ENCODE measurements around the gene NKD2.
"Not testable (repeated sequence)": the region's sequence is repeated elsewhere in the genome, so short reads cannot be mapped to it uniquely, and the experiment has no call there.

Gene NKD2

GRCh38 chr5:1058083-1058945 is 49.7 kb downstream of the NKD2 start:
- no peak for DNase-seq (ENCODE audit: low spot score)

- DNase-seq (ENCODE audit: low spot score): no peak
Observed at GRCh38 chr5:1058988-1059883, 50.6 kb downstream of the NKD2 start.

DNA sequence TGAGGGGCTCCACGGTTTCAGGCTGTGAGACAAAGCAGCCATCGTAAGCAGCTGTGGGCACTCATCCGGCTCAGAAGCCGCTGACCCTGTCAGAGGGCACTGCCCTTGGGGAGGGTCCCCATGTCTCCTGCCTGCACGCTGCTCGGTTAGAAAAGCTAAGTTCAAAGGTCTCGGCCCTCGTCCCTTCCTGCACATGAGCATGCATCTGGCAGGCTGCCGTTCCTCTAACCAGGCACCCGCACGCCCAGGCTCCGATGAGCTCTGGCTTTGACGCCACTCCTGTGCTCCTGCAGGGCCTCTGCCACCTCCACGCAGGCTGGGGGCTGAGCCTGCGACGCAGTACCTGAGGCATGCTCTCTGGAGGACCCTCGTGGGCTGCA is 51.3 kb downstream of the NKD2 start:
- no peak for DNase-seq (ENCODE audit: low spot score)

DNA sequence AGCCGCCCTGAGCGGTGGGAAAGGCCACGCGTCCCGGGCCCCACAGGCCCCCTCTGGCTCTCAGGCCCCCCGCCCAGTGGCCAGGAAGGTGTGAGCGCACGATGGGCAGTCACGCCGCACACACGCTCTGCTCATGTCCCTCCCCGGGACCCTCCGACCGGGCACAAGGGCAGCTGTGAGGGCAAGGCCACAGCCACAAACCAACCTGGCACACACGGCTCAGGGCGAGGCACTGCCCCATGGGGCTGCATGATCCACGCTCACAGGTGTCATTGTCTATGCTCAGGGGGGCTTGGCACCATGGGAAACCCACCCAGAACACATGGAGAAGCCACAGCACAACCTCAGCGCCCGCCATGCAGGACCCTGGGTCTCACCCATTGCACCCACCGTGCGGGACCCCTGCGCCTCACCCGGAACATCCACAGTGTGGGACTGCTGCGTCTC is 52.0 kb downstream of the NKD2 start:
- DNase-seq (ENCODE audit: low spot score): no peak

GRCh38 chr5:1061292-1061691 is 52.7 kb downstream of the NKD2 start:
- not testable (repeated sequence) for DNase-seq (ENCODE audit: low spot score)

DNA sequence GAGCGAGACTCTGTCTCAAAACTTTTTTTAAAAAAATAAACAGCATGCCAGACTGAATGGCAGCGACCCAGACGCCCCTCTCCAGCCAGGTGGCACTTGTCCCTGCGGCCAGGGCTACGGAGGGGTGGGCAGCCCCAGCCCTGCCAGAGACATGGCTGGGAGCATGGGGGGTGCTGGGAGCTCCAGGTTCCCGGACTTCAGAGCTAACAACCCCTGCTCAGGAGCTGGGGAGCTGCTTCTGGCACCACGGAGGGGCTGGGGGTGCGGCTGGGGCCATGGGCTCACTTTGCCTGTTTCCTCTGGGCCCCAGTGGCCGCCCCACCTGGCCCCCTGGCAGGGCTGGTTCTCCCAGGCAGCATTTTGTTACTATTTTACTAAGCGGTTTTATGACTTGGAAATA is 53.3 kb downstream of the NKD2 start:
- no peak for DNase-seq (ENCODE audit: low spot score)

- no peak for DNase-seq (ENCODE audit: low spot score)
Observed at GRCh38 chr5:1062761-1063568, 54.4 kb downstream of the NKD2 start.

DNA sequence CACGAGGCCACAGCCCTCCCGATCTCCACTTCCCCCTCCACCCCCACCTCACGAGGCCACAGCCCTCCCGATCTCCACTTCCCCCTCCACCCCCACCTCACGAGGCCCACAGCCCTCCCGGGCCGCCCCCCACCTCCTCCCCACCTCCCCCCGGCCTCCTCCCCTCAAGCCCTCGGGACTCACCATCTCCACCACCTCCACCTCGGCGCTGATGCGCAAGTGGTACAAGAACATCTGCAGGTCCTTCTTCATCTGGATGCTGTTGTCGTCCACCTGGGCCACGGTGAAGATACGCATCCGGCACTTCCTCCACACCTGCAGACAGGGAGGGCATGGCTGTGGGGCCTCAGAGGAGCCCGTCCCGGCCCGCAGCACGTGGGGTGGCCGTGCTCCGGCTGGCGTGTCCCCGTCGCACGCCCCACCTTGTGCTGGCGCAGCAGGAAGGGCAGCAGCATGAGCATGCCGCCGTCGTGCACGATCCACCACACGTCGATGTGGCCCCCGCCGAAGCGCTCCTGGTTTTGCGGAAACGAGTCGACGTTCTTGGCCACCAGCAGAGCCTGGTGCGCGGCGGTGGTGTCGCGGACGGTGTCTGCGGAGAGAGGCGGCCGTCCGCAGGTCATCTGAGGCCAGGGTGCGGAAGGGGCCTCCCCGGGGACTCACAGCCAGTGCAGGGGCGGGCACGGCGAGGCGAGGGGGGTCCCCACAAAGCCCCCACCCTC is 55.2 kb downstream of the NKD2 start:
- no peak for DNase-seq (ENCODE audit: low spot score)

- no peak for DNase-seq (ENCODE audit: low spot score)
Observed at GRCh38 chr5:1064383-1065142, 56.0 kb downstream of the NKD2 start.

DNA sequence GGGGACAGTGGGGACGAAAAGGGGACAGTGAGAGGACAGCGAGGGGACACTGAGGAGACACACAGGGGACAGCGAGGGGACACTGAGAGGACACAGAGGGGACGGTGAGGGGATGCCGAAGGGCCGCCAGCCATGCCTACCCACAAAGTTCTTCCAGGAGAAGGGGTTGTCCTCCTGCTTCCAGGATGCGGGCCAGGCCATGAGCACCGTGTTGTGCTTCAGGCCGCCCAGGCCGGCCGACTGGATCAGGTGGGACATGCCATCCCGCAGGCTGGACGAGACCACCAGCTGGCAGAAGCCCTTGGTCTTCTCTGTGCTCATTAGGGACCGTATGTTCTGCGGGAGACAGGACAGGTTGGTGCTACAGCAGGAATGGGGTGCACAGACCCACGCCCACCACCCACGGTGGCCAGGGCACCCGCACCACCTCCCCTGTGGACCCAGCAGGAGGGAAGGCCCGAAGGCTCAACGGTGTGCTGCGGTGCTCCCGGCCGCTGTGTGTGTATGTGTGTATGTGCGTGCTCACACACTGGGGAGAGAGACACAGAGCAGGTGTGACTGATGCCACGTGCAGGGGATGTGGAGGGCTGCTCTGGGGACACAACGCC is 56.6 kb downstream of the NKD2 start:
- DNase-seq (ENCODE audit: low spot score): no peak

DNA sequence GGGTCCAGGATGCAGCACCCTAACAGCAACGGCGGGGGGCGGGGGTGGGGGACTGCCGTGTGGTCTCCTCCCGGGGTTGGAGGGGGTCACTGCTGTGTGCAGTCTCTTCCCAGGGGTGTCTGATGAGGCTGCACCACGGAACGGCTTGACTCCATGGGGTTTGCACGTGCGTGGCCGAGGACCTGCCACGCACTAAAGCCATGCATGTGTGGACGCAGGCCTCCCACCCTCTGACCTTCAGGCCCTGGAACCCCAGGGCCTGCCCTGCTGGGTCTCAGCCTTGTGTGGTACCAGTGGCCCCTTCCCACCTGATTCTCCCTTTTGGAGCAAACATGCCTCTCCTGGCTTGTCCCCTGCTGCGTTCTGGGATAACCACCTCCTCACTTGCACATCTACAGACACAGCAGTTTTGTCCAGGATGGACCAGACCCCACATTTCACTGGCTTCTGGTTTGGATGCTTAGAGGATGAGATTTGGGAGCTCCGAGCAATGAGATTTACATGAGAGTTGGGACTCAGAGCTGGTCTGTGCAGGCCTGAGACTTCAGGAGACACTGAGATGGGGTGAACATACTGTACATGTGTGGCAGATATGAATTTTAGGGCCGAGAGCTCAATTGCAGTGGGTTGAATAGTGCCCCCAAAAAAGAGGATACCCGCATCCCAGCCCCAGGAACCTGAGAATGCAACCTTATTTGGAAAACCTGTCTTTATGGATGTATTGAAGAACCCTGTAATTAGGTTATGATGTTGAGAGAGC is 57.5 kb downstream of the NKD2 start:
- no peak for DNase-seq (ENCODE audit: low spot score)

DNA sequence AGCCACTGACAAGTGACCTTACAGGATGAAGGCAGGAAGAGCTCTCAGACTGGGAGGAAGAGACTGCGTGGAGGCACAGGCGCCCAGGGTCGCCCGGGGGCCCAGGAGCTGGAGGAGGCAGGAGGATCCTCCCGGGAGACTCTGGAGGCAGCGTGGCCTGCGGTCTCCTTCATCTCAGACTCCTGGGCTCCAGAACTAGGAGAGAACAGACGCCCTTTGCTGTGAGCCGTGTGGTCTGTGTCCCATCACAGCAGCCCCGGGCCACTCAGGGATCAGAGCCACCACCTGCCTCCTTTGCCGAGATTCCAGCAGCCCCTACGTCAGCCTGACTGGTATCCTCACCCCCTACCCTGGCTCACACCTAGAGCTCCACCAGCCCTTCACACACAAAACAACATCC is 58.1 kb downstream of the NKD2 start:
- DNase-seq (ENCODE audit: low spot score): no peak

DNA sequence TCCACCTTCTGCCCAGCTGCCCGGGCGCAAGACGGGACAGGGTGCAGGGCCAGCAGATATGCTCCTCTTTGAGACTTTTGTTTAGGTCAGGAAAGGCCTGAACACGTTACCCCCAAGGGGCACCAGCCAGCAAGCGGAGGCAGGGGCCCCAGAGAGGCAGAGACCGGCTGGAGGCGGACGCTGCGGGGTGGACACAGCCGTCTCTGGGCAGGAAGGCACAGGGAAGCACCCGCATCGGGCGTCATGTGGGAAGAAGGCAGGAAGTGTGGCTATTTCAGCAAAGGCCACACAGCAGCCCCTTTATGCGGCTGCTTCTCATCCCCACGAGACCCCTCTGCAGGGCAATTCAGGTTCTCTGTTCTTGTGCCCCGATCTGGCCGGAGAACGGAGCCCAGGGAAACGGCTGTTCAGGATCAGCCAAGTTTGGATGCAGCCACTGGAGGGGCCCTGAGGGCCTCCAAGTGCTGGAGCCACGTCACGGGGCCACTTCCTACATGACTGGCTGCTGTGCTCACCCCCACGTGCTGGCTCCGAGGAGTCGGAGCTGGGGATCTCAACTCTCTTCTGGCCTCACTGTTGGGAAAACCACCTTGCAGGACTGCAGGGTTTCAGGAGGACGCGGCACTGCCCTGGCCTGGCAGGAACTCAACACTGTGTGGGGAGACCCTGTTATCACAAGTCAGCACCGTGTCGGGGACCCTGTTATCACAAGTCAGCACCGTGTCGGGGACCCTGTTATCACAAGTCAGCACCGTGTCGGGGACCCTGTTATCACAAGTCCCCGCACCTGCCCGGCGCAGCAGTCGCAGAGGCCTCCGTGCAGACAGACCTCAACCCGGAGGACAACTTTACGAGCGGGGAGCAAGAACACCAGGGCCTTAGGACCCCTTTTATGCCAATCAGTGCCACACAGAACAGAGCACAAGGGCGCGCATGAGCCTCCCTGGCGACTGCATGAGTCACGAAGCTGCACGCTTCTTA is 58.8 kb downstream of the NKD2 start:
- DNase-seq (ENCODE audit: low spot score): no peak

GRCh38 chr5:1068204-1068894 is 59.7 kb downstream of the NKD2 start:
- DNase-seq (ENCODE audit: low spot score): no peak

DNA sequence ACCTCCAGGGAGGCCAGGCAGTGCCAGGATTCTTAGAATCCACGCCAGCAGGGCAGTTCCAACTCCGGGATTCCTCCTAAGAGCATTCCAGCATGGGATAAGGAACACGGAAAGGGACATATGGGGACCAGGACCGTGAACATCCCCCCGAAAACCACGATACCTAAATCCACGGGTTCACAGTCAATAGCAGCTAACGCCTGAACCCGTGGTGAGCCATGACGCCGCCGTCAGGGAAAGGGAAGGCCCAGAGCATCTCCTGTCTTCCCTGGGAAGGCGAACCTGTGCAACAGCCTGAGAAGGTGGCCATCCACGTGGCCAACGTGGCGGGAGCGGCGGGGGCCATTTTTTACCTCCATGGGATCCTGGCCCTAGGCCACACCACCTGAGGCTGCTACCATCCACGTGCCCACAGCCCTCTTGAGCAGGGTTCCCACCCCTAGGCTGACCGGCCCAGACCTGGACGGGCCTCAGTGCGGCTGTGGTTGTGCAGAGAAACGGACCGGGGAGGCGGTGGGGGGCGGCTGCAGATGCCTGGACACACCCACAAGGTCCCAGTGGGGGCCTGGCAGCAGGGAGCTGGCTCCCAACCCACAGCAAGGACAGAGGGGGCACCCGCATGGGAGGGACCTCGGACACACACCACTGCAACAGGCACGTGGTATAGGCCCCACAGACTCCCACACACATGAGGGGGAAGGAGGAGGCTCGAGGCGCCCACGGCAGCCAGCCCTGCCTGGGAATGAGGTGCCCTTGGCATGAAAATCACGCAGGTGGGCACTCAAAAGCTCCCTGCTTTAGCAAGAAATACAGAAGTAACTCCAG is 60.5 kb downstream of the NKD2 start:
- no peak for DNase-seq (ENCODE audit: low spot score)

DNA sequence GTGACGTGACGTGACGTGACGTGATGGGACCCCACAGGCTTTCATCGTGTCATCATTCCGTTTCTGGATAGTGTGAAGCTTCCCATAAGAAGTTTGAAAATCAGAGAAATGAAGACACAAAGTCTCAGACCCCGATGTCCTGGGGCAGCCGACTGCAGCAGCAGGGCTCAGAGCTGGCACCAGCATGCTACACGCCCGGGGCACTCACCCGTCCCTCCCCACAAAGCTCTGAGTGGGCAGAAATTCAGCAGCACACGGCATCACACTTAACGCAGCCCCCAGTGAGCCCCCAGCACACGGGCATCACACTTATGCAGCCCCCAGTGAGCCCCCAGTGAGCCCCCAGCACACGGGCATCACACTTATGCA is 61.1 kb downstream of the NKD2 start:
- DNase-seq (ENCODE audit: low spot score): no peak
